GM08714 (cell line): Measurements from ENCODE around the gene ADAMTSL1.

Experiments
- H3K4me3 ChIP-seq: fragments of 200-500 bp; sonication (Bioruptor generic); 2 replicates; pipeline ENCODE4 v1.5.1; 2014; ENCODE audit warnings: mild to moderate bottlenecking, low read length, inconsistent platforms
- ZNF274 ChIP-seq: IDR thresholded peaks from 2 replicates; pipeline ENCODE4 v1.6.1; 2012; ENCODE audit warnings: mild to moderate bottlenecking, low read depth, low read length

ADAMTSL1 gene

DNA sequence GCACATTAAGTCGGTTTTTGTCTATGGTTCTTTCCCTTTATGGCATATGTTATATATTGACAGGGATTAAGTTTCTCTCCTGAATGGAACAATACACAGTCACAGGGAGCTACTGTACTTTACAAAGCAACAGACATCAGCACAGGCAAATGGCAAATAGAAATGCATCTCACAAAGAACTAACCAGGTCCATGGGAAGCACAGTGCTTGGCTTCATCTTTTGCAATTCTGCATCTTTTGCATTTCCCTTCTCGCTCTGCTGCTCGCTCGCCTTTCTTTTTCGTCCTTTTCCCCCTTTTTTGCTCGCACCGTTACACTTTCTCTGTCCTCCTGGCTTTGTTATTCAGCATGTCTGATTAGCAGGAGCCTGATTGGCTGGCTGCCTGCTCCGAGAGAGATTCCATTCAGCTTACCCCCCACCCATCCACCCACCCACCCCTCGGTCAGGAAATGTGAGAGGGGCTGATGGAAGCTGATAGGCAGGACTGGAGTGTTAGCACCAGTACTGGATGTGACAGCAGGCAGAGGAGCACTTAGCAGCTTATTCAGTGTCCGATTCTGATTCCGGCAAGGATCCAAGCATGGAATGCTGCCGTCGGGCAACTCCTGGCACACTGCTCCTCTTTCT is at the start of gene ADAMTSL1:
Gene ADAMTSL1, plus strand, starts transcription at position 502 of the 628 bp plus-strand sequence. Its CDS starts 80 bp downstream, at position 582.
- no peak within 1 kb of the TSS for H3K4me3 ChIP-seq

DNA sequence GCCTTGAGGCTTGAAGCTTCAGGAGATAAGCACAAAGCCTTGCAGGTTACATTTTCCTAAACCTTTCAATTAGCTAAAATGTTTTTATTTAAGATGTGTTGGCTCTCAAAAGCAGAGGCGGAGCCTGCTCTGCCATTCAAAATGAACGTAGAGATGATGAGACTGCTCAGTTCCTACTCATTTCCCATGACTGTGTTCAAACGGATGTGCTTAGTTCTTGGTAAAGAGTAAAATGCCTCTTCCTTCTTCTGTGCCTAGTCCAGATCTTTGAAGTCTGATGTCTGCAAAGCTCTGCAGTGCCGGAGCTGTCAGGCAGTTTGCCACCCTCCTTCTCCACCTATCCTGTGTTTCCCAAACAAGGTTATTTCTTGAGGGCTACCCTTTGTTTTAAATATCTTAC is 46.3 kb upstream of the ADAMTSL1 start:
- no peak overlapping the region for H3K4me3 ChIP-seq
- TF ChIP-seq ZNF274: no peak

More for the DNA sequence above, at the start of gene ADAMTSL1:
- TF ChIP-seq ZNF274: no peak

- TF ChIP-seq ZNF274: no peak
- H3K4me3 ChIP-seq: no peak overlapping the region
Measured at GRCh38 chr9:18428661-18429060, 45.3 kb upstream of the ADAMTSL1 start.

- TF ChIP-seq ZNF274: no peak
- no peak overlapping the region for H3K4me3 ChIP-seq
Measured at GRCh38 chr9:18429070-18429469, 44.9 kb upstream of the ADAMTSL1 start.

DNA sequence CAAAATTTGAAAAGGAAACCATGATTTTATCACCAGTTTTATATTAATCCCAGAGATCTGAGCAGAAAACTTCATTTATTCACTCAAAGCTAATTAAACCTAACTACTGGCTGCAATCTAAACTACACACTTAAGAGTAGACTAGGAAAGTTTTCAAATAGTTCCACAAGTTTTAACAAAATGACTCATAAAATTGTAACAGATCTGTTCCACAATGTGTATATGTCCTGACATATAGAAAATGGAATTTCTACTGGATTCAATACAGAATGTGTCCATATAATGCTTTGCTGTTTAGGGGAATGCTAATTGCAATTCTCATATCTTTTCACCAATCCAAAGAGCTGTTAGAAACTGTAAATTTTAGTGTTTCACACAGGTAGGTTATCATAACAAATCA is 40.3 kb upstream of the ADAMTSL1 start:
- no peak overlapping the region for H3K4me3 ChIP-seq
- TF ChIP-seq ZNF274: no peak

- H3K4me3 ChIP-seq: no peak overlapping the region
- no peak for TF ChIP-seq ZNF274
Measured at GRCh38 chr9:18437315-18438201, 36.4 kb upstream of the ADAMTSL1 start.

DNA sequence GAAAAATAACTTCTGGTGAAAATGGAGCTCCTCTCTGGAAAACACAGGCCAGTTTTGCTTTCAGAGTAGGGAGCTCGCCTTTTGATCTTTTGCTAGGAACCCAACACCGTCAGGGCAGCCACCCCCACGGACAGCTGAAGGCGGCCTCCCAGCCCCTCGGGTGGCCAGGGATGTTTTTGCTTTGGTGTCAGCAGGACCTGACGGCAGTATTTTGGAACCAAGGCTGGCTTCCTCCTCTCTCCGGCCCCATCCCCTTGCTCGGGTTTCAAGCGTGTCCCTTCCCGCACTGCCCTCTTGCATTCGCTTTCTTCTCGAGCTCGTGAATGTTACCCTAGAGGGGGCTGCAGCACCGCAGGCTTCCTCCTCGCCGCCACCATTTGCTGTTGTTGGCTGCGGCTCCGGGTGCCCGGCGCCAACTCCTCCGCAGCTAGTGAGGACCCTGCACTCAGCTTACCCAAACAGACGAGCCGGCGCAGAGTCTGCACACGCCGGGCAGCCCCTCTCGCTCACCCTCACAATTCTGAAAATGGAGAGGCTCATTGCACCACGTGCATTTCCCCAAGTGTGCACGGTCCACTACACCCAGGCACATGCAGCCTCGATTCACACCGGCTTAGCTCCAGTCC is 35.5 kb upstream of the ADAMTSL1 start:
- TF ChIP-seq ZNF274: no peak
- no peak overlapping the region for H3K4me3 ChIP-seq

GRCh38 chr9:18438951-18439350 is 35.0 kb upstream of the ADAMTSL1 start:
- no peak overlapping the region for H3K4me3 ChIP-seq
- TF ChIP-seq ZNF274: no peak

GRCh38 chr9:18441261-18441660 is 32.7 kb upstream of the ADAMTSL1 start:
- TF ChIP-seq ZNF274: no peak
- H3K4me3 ChIP-seq: no peak overlapping the region

DNA sequence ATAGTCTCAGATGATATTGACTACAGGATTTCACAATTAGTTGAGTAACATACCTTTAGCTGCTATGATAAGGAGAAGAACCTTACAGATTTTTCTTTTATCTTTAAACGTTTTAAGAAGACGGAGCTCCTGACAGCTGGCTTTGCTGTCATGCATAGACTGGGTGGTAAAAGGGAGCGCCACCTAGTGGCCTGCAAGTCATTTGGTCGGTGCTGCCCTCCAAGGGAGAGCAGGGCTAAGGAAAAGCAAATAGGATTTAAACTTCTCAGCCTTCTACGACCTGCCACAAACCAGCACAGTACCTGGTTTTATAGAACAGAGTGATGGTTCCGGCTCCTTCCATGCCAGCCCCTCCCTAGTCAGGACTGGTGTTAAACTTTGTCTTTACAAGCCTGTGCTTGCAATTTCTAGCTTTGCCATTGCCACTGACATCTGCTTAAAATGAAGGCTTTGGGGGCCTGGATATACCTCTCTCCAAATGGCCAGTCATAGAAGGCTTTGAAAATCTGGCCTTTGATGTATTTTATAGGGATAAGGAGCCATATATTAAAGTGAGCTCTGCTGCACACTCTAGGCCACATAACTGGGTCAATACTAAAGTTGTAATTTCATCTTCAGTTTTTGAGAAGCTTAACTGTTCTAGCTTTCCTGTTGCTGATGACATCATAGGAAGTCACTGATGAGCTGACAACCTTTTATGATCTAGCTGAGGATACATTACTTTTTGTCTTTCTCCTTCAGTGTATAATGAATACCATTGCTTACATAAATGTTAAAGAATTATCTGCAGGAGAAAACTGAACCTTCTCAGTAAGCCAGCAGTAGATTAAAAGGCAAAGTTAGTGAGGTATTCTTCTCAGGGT is 31.1 kb upstream of the ADAMTSL1 start:
- no peak for TF ChIP-seq ZNF274
- H3K4me3 ChIP-seq: no peak overlapping the region

GRCh38 chr9:18447131-18447530 is 26.8 kb upstream of the ADAMTSL1 start:
- H3K4me3 ChIP-seq: no peak overlapping the region
- TF ChIP-seq ZNF274: no peak

DNA sequence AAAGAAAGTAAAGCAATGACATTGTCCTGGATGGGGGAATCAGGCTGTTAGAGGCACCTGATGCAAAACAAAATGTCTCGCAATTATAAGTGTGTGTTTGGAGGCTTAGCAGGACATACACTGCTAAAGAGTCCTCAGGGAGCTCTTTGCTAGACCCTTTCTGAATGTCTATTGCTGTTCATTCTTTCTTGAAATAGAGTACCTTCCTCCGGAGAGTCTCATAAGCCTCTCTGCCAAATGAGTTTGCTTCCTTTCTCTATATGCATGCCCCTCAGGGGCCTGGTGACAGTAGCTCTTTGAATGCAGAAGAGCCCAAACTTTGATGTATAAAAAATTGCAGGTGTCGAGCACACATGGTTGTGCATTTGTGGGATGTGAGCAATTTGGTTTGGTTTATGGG is 26.4 kb upstream of the ADAMTSL1 start:
- no peak for TF ChIP-seq ZNF274

DNA sequence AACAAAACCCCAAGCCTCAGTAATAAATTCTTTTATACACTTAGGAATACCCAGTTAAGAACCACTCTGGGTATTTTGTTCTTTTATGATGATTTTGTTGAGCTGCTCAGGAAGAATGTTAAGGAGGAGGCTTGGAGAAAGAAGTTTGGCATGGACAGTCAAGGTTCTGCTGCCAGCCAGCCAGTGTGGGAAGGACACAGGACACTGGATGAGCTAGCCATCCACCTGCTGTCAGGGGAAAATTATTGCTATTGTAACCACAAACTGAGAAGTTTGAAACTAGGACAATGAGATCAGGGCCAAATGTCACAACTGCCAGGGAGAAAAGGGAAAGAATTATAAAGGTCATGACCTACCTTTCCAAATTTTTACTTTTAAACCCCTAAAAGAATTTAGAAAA is 25.9 kb upstream of the ADAMTSL1 start:
- no peak for TF ChIP-seq ZNF274

More for the DNA sequence above, 26.4 kb upstream of the ADAMTSL1 start:
- H3K4me3 ChIP-seq: no peak overlapping the region

GRCh38 chr9:18451406-18451805 is 22.5 kb upstream of the ADAMTSL1 start:
- TF ChIP-seq ZNF274: no peak

More for the DNA sequence above, 25.9 kb upstream of the ADAMTSL1 start:
- H3K4me3 ChIP-seq: no peak overlapping the region

DNA sequence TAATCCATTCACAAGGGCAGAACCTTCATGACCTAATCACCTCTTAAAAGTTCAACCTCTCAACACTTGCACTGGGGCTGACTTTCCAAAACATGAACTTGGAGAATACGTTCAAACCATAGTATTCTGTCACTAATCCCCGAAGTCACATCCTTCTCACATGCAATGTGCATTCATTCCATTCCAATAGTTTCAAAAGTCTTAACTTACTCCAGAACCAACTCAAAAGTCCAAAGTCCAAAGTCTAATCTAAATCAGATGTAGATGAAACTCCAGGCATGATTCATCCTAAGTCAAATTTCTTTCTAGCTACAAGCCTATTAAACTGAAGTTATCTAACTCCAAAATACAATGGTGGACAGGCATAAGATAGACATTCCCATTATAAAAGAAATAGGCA is 21.7 kb upstream of the ADAMTSL1 start:
- H3K4me3 ChIP-seq: no peak overlapping the region
- TF ChIP-seq ZNF274: no peak

More at GRCh38 chr9:18451406-18451805, 22.5 kb upstream of the ADAMTSL1 start:
- H3K4me3 ChIP-seq: no peak overlapping the region
